ENCODE results near the gene DDX41.

The DDX41 gene

DNA sequence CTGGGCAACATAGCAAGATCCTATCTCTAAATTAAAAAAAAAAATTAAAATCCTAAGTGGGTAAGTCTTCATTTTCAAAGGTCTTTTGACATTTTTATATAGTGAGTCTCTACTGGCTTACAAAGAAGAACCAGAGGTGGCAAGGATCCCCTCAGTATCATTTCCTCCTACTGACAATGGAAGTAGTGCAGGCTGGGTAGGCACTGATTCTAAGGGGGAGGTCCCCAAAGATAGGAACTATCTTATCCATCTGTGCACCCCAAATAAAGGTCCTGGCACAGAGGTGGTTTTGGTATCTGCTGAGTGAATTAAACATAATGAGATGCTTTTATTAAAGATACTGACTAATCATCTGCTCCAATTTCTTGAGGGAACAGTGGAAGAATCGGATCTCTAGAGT is 33.4 kb upstream of the DDX41 start:
- peaks cover 29% of the 10 kb centered on the region for H3K36me3 ChIP-seq (ENCODE audit: insufficient read depth, low read length)
- no peak overlapping the region for H3K27ac ChIP-seq (ENCODE audit: low read depth, low read length)
- WGBS: 88% methylated on average over 1 of the region's 1 CpG
- H3K9me3 ChIP-seq (ENCODE audit: insufficient read depth, low read depth, low read length): no peaks in the 10 kb centered on the region
- no peak overlapping the region for H3K4me3 ChIP-seq (ENCODE audit: low read length)
- no peaks in the 10 kb centered on the region for H3K27me3 ChIP-seq (ENCODE audit: insufficient read depth, low read length)
- H3K9ac ChIP-seq (ENCODE audit: low read depth, low read length): no peak overlapping the region
- H3K4me1 ChIP-seq (ENCODE audit: insufficient read depth, low read length): peaks cover 14% of the 10 kb centered on the region; the same call in 1 of the 2 replicates

DNA sequence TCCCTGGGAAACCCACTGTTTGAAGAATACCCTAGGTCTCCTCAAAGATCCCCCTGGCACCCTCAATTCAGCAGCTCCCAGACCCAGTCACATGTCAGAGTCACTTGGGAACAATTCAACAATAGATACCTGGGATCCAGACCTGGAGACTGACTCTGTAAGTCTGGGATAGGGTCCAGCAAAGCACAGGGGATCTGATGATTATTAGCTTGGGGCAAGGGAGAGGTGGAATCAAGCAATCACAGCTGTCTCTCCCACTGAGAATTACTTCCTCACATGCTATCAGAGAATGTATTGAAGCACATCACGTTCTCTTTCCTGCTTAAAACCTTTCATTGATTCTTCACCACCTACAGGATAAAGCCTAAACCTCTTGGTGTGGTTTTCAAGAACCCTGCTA is 31.7 kb upstream of the DDX41 start:
- peaks cover 14% of the 10 kb centered on the region; the same call in 1 of the 2 replicates for H3K4me1 ChIP-seq (ENCODE audit: insufficient read depth, low read length)
- H3K27ac ChIP-seq (ENCODE audit: low read depth, low read length): no peak overlapping the region
- WGBS: 91% methylated on average over 1 of the region's 1 CpG
- H3K9me3 ChIP-seq (ENCODE audit: insufficient read depth, low read depth, low read length): no peaks in the 10 kb centered on the region
- no peak overlapping the region for H3K9ac ChIP-seq (ENCODE audit: low read depth, low read length)
- H3K36me3 ChIP-seq (ENCODE audit: insufficient read depth, low read length): peaks cover 29% of the 10 kb centered on the region
- H3K4me3 ChIP-seq (ENCODE audit: low read length): no peak overlapping the region
- no peaks in the 10 kb centered on the region for H3K27me3 ChIP-seq (ENCODE audit: insufficient read depth, low read length)

DNA sequence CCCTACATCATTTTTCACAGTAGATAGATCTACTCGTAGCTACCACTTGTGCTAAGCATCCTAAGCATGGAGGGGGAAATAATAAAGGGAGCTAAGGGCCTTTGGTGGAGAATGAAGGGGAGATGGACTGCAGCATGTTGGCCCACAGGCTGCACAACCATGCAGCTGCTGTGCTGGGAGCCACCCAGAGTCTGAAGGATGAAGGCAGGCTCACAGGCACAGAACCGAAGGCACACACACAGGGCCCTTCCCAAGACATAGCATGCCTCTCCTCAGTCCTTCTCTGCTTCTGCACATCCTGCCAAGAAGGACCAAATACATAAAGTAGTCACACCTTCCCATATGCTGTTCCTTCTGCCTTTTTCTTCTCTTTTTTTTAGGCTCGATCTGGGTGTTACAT is 31.0 kb upstream of the DDX41 start:
- 95% methylated on average over 3 of the region's 3 CpGs for WGBS
- Histone ChIP-seq H3K36me3 (ENCODE audit: insufficient read depth, low read length) (peaks cover 28% of the 10 kb centered on the region), H3K4me1 (ENCODE audit: insufficient read depth, low read length) (peaks cover 11% of the 10 kb centered on the region; the same call in 1 of the 2 replicates), H3K9me3 (ENCODE audit: insufficient read depth, low read depth, low read length) (no peaks in the 10 kb centered on the region), H3K27me3 (ENCODE audit: insufficient read depth, low read length) (no peaks in the 10 kb centered on the region), H3K4me3 (ENCODE audit: low read length) (no peak overlapping the region), H3K9ac (ENCODE audit: low read depth, low read length) (no peak overlapping the region), H3K27ac (ENCODE audit: low read depth, low read length) (no peak overlapping the region)

DNA sequence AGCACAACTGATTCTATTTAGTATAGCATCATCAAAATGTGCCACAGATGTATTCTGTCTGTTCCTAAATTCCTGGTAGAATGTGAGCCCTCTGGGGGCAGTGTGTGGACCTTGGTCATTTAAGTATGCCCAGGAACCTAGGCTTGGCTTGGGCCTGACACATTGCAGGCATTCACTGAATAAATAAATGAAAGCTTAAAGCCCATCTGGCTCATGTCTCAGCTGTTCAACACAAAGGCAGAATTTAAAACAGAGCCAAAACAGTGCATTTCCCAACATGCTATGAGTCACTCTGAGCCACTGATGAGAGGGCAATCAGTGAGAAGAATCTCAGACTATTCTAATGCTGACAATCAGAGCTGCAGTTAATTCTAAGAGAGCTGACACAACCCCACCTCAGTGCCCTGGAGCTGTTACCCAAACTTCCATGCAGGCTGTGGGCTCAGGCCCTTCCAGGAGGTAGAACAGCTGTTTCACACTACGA is 29.5 kb upstream of the DDX41 start:
- peaks cover 10% of the 10 kb centered on the region; the same call in 1 of the 2 replicates for H3K4me1 ChIP-seq (ENCODE audit: insufficient read depth, low read length)
- no peaks in the 10 kb centered on the region for H3K27me3 ChIP-seq (ENCODE audit: insufficient read depth, low read length)
- WGBS: 85% methylated on average over 1 of the region's 1 CpG
- no peak overlapping the region for H3K4me3 ChIP-seq (ENCODE audit: low read length)
- H3K9ac ChIP-seq (ENCODE audit: low read depth, low read length): no peak overlapping the region
- peak overlapping the region; percentile 1; the same call in 1 of the 2 replicates for H3K27ac ChIP-seq (ENCODE audit: low read depth, low read length)
- H3K36me3 ChIP-seq (ENCODE audit: insufficient read depth, low read length): peaks cover 21% of the 10 kb centered on the region
- H3K9me3 ChIP-seq (ENCODE audit: insufficient read depth, low read depth, low read length): no peaks in the 10 kb centered on the region

DNA sequence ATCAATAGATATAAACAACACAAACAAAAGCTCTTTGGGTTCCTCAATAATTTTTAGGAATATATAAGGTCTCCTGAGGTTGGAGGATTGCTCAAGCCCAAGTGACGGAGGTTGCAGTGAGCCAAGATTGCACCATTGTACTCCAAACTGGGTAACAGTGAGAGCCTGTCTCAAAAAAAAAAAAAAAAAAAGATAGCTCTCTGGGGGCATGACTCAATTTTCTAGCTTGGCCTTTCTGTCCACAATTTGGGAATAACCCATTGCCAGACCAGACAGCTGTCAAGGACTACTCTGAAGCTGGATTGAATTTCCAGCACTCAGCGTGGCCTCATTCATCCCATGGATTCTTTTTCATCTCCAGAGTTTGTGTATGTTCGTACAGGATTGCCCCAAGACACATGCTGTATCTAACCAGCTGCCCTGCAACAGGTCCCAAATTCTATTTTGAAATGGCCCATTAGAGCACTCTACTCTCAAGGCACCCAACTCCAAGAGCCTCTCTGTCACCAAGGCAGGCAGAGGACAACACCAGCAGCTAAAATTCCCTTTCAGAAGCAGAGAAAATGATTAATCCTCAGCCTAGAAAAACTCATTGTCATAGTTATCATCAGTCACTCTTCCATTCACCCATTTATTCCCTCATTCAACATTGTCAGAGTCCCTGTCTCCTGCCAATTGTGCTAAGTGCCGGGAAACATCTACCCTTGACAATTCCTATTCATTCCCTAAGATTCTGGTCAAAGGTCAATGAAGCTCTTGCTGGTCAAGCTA is 28.9 kb upstream of the DDX41 start:
- Histone ChIP-seq H3K4me1 (ENCODE audit: insufficient read depth, low read length) (peaks cover 10% of the 10 kb centered on the region; the same call in 1 of the 2 replicates), H3K36me3 (ENCODE audit: insufficient read depth, low read length) (peaks cover 14% of the 10 kb centered on the region), H3K9me3 (ENCODE audit: insufficient read depth, low read depth, low read length) (no peaks in the 10 kb centered on the region), H3K27me3 (ENCODE audit: insufficient read depth, low read length) (no peaks in the 10 kb centered on the region), H3K4me3 (ENCODE audit: low read length) (no peak overlapping the region), H3K27ac (ENCODE audit: low read depth, low read length) (no peak overlapping the region; the same call in 1 of the 2 replicates), H3K9ac (ENCODE audit: low read depth, low read length) (no peak overlapping the region)
- 95% methylated on average over 4 of the region's 4 CpGs for WGBS

DNA sequence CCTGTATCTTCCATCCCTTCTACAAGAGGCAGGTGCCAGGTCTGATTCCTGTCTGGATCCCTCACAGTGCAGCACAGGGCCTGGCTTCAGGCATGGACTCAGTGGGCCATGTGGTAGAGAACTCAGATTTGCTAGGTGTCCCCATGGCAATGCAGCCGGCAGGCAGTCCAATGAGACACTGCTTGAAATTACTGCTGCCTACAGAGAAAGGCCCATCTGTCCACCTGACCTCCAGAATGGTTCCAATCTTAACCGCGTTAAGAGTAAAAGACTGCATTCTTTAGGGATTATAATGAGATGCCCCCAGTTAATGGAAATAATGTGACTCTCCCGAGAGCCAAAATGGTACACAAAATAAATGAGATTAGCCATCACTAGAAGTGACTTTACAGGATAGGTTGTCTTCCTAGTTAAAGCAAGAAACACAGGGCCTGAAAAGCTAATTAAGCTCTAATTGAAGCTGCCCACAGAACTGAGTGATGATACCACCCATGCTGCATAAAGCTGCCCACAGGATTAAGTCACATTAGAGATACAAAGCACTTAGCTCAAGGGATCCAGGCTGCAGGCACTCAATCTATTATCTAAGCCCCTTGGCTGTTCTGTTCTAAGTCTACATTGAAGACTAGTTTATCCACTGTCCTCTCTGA is 26.2 kb upstream of the DDX41 start:
- Histone ChIP-seq H3K27me3 (ENCODE audit: insufficient read depth, low read length) (no peaks in the 10 kb centered on the region), H3K4me3 (ENCODE audit: low read length) (no peak overlapping the region), H3K9me3 (ENCODE audit: insufficient read depth, low read depth, low read length) (no peaks in the 10 kb centered on the region), H3K36me3 (ENCODE audit: insufficient read depth, low read length) (peaks cover 23% of the 10 kb centered on the region), H3K27ac (ENCODE audit: low read depth, low read length) (no peak overlapping the region), H3K9ac (ENCODE audit: low read depth, low read length) (no peak overlapping the region), H3K4me1 (ENCODE audit: insufficient read depth, low read length) (peaks cover 10% of the 10 kb centered on the region; the same call in 1 of the 2 replicates)
- 97% methylated on average over 4 of the region's 4 CpGs for WGBS

DNA sequence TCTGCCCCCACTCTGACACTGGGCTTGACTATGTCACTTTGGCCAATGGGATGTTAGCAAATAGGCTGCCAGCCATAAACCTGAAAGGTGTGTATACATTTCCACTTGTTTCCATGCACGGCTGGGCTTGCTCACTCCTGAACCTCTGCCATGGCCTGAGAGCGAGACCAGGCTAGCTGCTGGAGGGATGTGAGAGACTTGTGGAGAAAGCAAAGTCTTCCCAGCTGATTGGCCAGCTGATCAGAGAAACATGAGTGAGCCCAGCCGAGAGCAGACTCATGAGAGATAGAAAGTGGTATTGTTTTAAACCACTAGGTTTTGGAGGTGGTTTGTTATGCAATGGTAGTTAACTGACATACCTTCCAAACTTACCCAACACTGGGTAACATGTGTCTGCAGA is 23.7 kb upstream of the DDX41 start:
- Histone ChIP-seq H3K4me3 (ENCODE audit: low read length) (no peak overlapping the region), H3K27ac (ENCODE audit: low read depth, low read length) (no peak overlapping the region), H3K9ac (ENCODE audit: low read depth, low read length) (no peak overlapping the region), H3K4me1 (ENCODE audit: insufficient read depth, low read length) (no peaks in the 10 kb centered on the region), H3K36me3 (ENCODE audit: insufficient read depth, low read length) (peaks cover 47% of the 10 kb centered on the region), H3K27me3 (ENCODE audit: insufficient read depth, low read length) (no peaks in the 10 kb centered on the region), H3K9me3 (ENCODE audit: insufficient read depth, low read depth, low read length) (no peaks in the 10 kb centered on the region)
- 85% methylated on average over 3 of the region's 3 CpGs for WGBS

DNA sequence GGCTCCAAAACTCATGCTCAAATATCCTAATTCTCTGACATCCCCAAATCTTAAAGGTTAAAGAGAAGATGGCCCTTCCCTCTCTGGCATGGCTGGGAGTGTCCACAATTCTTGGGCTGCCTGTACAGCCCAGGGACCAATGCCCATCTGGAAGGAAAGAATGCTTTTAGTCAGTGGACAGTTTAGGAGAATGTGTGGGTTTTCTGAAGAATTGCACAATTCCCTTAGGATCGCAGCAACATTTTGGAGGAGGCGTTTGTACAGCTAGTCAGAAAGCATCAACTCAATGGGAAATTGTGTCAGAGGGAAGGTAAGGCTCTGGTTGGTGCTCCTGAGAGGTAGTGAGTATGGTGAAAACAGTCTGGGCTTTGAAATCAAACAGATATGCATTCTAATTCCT is 22.6 kb upstream of the DDX41 start:
- Histone ChIP-seq H3K9me3 (ENCODE audit: insufficient read depth, low read depth, low read length) (no peaks in the 10 kb centered on the region), H3K4me1 (ENCODE audit: insufficient read depth, low read length) (no peaks in the 10 kb centered on the region), H3K27me3 (ENCODE audit: insufficient read depth, low read length) (no peaks in the 10 kb centered on the region), H3K9ac (ENCODE audit: low read depth, low read length) (no peak overlapping the region), H3K27ac (ENCODE audit: low read depth, low read length) (no peak overlapping the region), H3K36me3 (ENCODE audit: insufficient read depth, low read length) (peaks cover 58% of the 10 kb centered on the region), H3K4me3 (ENCODE audit: low read length) (no peak overlapping the region)
- WGBS: 96% methylated on average over 2 of the region's 2 CpGs

DNA sequence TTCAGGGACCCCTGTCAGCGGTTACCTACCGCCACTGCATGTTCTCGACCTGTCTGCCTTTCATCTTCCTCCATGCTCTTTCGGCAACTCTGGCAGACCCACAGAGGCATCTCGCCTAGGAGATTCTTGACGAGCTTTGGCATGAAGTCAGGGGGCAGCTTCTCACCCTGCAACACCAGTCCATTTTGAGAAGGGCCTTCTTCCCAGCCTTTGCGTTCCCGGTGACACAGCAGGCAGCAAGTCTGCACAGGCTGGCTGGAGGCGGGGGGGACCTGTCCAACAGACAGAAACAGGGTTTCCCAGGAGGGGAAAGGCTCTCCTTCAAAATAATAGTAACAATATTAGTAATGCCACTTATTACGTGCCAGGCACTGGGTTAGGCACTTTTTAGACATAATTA is 22.1 kb upstream of the DDX41 start:
- H3K4me3 ChIP-seq (ENCODE audit: low read length): no peak overlapping the region
- H3K9ac ChIP-seq (ENCODE audit: low read depth, low read length): no peak overlapping the region
- WGBS: 96% methylated on average over 9 of the region's 10 CpGs
- no peaks in the 10 kb centered on the region for H3K4me1 ChIP-seq (ENCODE audit: insufficient read depth, low read length)
- H3K27ac ChIP-seq (ENCODE audit: low read depth, low read length): no peak overlapping the region
- H3K36me3 ChIP-seq (ENCODE audit: insufficient read depth, low read length): peaks cover 60% of the 10 kb centered on the region
- H3K9me3 ChIP-seq (ENCODE audit: insufficient read depth, low read depth, low read length): no peaks in the 10 kb centered on the region
- no peaks in the 10 kb centered on the region for H3K27me3 ChIP-seq (ENCODE audit: insufficient read depth, low read length)

DNA sequence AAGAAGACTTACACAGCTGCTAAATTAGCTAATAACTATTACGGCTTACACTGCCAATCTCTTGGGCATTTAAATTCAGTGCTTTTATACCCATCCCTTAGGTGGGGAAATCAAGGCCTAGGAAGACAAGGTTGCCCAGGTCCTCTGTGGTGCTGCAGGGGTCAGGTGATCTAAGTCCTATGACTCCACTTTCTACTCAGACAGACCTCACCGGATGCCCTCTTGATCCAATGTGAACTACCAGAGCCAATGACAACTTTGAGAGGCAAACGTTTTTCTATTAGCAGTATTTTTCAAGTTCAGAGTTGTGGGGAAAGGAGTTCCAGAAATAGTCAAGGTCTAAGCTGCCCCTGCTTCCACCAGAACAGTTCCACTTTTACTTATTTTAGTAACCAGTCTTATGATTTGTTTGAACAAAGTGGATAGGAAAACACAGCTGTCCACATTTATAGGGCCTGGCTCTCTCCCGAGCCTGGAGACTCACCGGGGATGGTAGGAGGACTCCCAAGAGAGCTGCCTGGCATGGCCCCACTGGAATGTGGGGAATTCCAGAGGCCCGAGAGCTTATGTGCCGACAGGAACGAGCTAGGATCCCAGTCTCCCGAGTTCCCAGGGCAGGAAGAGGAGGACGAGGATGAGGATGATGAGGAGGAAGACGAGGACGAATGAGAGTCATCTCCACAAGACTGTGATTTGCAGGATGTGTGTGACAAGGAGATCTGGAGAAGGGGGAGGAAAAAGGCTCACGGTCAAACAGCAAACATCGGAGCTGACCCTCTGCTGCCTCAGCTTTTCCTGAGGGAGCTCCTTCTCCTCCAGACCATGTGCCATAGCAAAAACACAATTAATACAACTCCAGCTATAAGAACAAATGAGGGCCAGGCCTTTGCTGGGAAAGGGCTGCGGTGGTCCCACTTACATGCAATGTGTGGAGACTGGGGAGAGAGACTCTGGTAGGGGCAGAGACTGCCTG is 20.9 kb upstream of the DDX41 start:
- Histone ChIP-seq H3K27ac (ENCODE audit: low read depth, low read length) (no peak overlapping the region), H3K9ac (ENCODE audit: low read depth, low read length) (no peak overlapping the region), H3K9me3 (ENCODE audit: insufficient read depth, low read depth, low read length) (no peaks in the 10 kb centered on the region), H3K27me3 (ENCODE audit: insufficient read depth, low read length) (no peaks in the 10 kb centered on the region), H3K4me3 (ENCODE audit: low read length) (no peak overlapping the region), H3K36me3 (ENCODE audit: insufficient read depth, low read length) (peaks cover 69% of the 10 kb centered on the region), H3K4me1 (ENCODE audit: insufficient read depth, low read length) (no peaks in the 10 kb centered on the region)
- WGBS: 79% methylated on average over 15 of the region's 15 CpGs

Measured in HUES64 (cell line).